Measurements from ENCODE around the gene PRTG. TPM values are rescaled to one million over a fixed set of nuclear protein-coding genes. Genes with fewer than 3 reads are reported as not detected.
"Not testable (repeated sequence)": the region's sequence is repeated elsewhere in the genome, so short reads cannot be mapped to it uniquely, and the experiment has no call there.

The PRTG gene
- total RNA-seq, 2 experiments from 2014 or later, result not detected

- ChIA-PET CTCF (no interaction called here), POLR2A (no interaction called here)
- Mint-ChIP-seq H3K36me3 (ENCODE audit: low read depth) (no peaks in the 10 kb centered on the region), H3K9me3 (no peaks in the 10 kb centered on the region), H3K27ac (no peak overlapping the region), H3K4me3 (no peak overlapping the region), H3K4me1 (peaks cover 2% of the 10 kb centered on the region), H3K27me3 (peaks cover 7% of the 10 kb centered on the region)
- no peak for DNase-seq
These were observed 33.5 kb downstream of the PRTG start for GRCh38 chr15:55709458-55709857.

- H3K27me3 Mint-ChIP-seq, result peaks cover 4% of the 10 kb centered on the region
- DNase-seq, result no peak
These were observed 34.2 kb downstream of the PRTG start for GRCh38 chr15:55708720-55709119.

GRCh38 chr15:55707951-55708350 lies 35.0 kb downstream of the PRTG start:
- peaks cover 12% of the 10 kb centered on the region for H3K4me1 Mint-ChIP-seq
- no peaks in the 10 kb centered on the region for H3K9me3 Mint-ChIP-seq
- no peak overlapping the region for H3K4me3 Mint-ChIP-seq
- ChIA-PET POLR2A (no interaction called here), CTCF (no interaction called here)
- DNase-seq, result no peak
- H3K36me3 Mint-ChIP-seq (ENCODE audit: low read depth), result no peaks in the 10 kb centered on the region
- no peak overlapping the region for H3K27ac Mint-ChIP-seq
- peaks cover 7% of the 10 kb centered on the region for H3K27me3 Mint-ChIP-seq

More at GRCh38 chr15:55708720-55709119, 34.2 kb downstream of the PRTG start:
- H3K4me3 Mint-ChIP-seq, result no peak overlapping the region
- ChIA-PET CTCF (no interaction called here), POLR2A (no interaction called here)
- H3K36me3 Mint-ChIP-seq (ENCODE audit: low read depth), result no peaks in the 10 kb centered on the region
- no peaks in the 10 kb centered on the region for H3K9me3 Mint-ChIP-seq
- peaks cover 7% of the 10 kb centered on the region for H3K4me1 Mint-ChIP-seq
- no peak overlapping the region for H3K27ac Mint-ChIP-seq

GRCh38 chr15:55707518-55707917 lies 35.4 kb downstream of the PRTG start:
- no peaks in the 10 kb centered on the region for H3K36me3 Mint-ChIP-seq (ENCODE audit: low read depth)
- ChIA-PET CTCF (no interaction called here), POLR2A (no interaction called here)
- no peak overlapping the region for H3K4me3 Mint-ChIP-seq
- H3K9me3 Mint-ChIP-seq, result no peaks in the 10 kb centered on the region
- H3K27me3 Mint-ChIP-seq, result peaks cover 5% of the 10 kb centered on the region
- H3K4me1 Mint-ChIP-seq, result peaks cover 12% of the 10 kb centered on the region
- no peak for DNase-seq
- no peak overlapping the region for H3K27ac Mint-ChIP-seq

- H3K27me3 Mint-ChIP-seq, result peaks cover 3% of the 10 kb centered on the region
- H3K4me1 Mint-ChIP-seq, result peaks cover 10% of the 10 kb centered on the region
- H3K9me3 Mint-ChIP-seq, result no peaks in the 10 kb centered on the region
- H3K36me3 Mint-ChIP-seq (ENCODE audit: low read depth), result no peaks in the 10 kb centered on the region
- CTCF ChIA-PET, result no interaction called here
- no peak overlapping the region for H3K4me3 Mint-ChIP-seq
- POLR2A ChIA-PET, result no interaction called here
- no peak for DNase-seq
- H3K27ac Mint-ChIP-seq, result no peak overlapping the region
These were observed 39.1 kb downstream of the PRTG start for GRCh38 chr15:55703873-55704301.

GRCh38 chr15:55700876-55701275 lies 42.1 kb downstream of the PRTG start:
- Mint-ChIP-seq H3K27me3 (peaks cover 6% of the 10 kb centered on the region), H3K27ac (no peak overlapping the region), H3K4me3 (no peak overlapping the region), H3K4me1 (peaks cover 10% of the 10 kb centered on the region), H3K9me3 (no peaks in the 10 kb centered on the region), H3K36me3 (ENCODE audit: low read depth) (no peaks in the 10 kb centered on the region)
- POLR2A ChIA-PET, result no interaction called here
- no peak for DNase-seq
- CTCF ChIA-PET, result no interaction called here

- Mint-ChIP-seq H3K9me3 (no peaks in the 10 kb centered on the region), H3K36me3 (ENCODE audit: low read depth) (no peaks in the 10 kb centered on the region), H3K27ac (no peak overlapping the region), H3K27me3 (peaks cover 6% of the 10 kb centered on the region), H3K4me3 (no peak overlapping the region), H3K4me1 (peaks cover 5% of the 10 kb centered on the region)
- POLR2A ChIA-PET, result no interaction called here
- no peak for DNase-seq
- CTCF ChIA-PET, result no interaction called here
These were observed 44.3 kb downstream of the PRTG start for GRCh38 chr15:55698653-55699052.

- ChIA-PET CTCF (no interaction called here), POLR2A (no interaction called here)
- DNase-seq, result no peak
- no peaks in the 10 kb centered on the region for H3K9me3 Mint-ChIP-seq
- peaks cover 6% of the 10 kb centered on the region for H3K27me3 Mint-ChIP-seq
- no peak overlapping the region for H3K27ac Mint-ChIP-seq
- H3K4me3 Mint-ChIP-seq, result no peak overlapping the region
- H3K36me3 Mint-ChIP-seq (ENCODE audit: low read depth), result no peaks in the 10 kb centered on the region
- H3K4me1 Mint-ChIP-seq, result no peaks in the 10 kb centered on the region
These were observed 46.7 kb downstream of the PRTG start for GRCh38 chr15:55696221-55696620.

- Mint-ChIP-seq H3K27me3 (peaks cover 6% of the 10 kb centered on the region), H3K27ac (no peak overlapping the region), H3K9me3 (no peaks in the 10 kb centered on the region), H3K4me3 (no peak overlapping the region), H3K4me1 (no peaks in the 10 kb centered on the region), H3K36me3 (ENCODE audit: low read depth) (no peaks in the 10 kb centered on the region)
- ChIA-PET CTCF (no interaction called here), POLR2A (no interaction called here)
- no peak for DNase-seq
These were observed 47.5 kb downstream of the PRTG start for GRCh38 chr15:55695432-55695831.

GRCh38 chr15:55694652-55695150 lies 48.3 kb downstream of the PRTG start:
- Mint-ChIP-seq H3K27me3 (peaks cover 6% of the 10 kb centered on the region), H3K9me3 (no peaks in the 10 kb centered on the region), H3K4me3 (no peak overlapping the region), H3K4me1 (no peaks in the 10 kb centered on the region), H3K36me3 (ENCODE audit: low read depth) (no peaks in the 10 kb centered on the region), H3K27ac (no peak overlapping the region)
- no peak for DNase-seq
- CTCF ChIA-PET, result no interaction called here
- POLR2A ChIA-PET, result no interaction called here

GRCh38 chr15:55693116-55693515 lies 49.8 kb downstream of the PRTG start:
- POLR2A ChIA-PET; DNase-seq; H3K4me1 Mint-ChIP-seq; H3K27ac Mint-ChIP-seq; H3K4me3 Mint-ChIP-seq; H3K9me3 Mint-ChIP-seq; H3K27me3 Mint-ChIP-seq; H3K36me3 Mint-ChIP-seq (ENCODE audit: low read depth): not testable (repeated sequence)
- CTCF ChIA-PET, result interaction anchor here (0.6 kb wide), 1 partner anchor 1610 kb away, joined by 3 read pairs; no protein-coding TSS in a partner anchor

- no peaks in the 10 kb centered on the region for H3K4me1 Mint-ChIP-seq
- no peak overlapping the region for H3K4me3 Mint-ChIP-seq
- ChIA-PET CTCF (no interaction called here), POLR2A (no interaction called here)
- no peaks in the 10 kb centered on the region for H3K9me3 Mint-ChIP-seq
- H3K27me3 Mint-ChIP-seq, result peaks cover 3% of the 10 kb centered on the region
- H3K27ac Mint-ChIP-seq, result no peak overlapping the region
- no peaks in the 10 kb centered on the region for H3K36me3 Mint-ChIP-seq (ENCODE audit: low read depth)
- no peak for DNase-seq
These were observed 55.2 kb downstream of the PRTG start for GRCh38 chr15:55687792-55688191.

- peaks cover 6% of the 10 kb centered on the region for H3K4me1 Mint-ChIP-seq
- CTCF ChIA-PET, result interaction anchor here (0.6 kb wide), 1 partner anchor 87 kb away, joined by 6 read pairs; no protein-coding TSS in a partner anchor
- no peak for DNase-seq
- no peaks in the 10 kb centered on the region for H3K27me3 Mint-ChIP-seq
- H3K9me3 Mint-ChIP-seq, result no peaks in the 10 kb centered on the region
- no peaks in the 10 kb centered on the region for H3K36me3 Mint-ChIP-seq (ENCODE audit: low read depth)
- no peak overlapping the region for H3K4me3 Mint-ChIP-seq
- POLR2A ChIA-PET, result no interaction called here
- no peak overlapping the region for H3K27ac Mint-ChIP-seq
These were observed 57.7 kb downstream of the PRTG start for GRCh38 chr15:55685286-55685685.

GRCh38 chr15:55683376-55683775 lies 59.6 kb downstream of the PRTG start:
- no peaks in the 10 kb centered on the region for H3K9me3 Mint-ChIP-seq
- no peak for DNase-seq
- no peak overlapping the region for H3K4me3 Mint-ChIP-seq
- ChIA-PET CTCF (no interaction called here), POLR2A (no interaction called here)
- no peaks in the 10 kb centered on the region for H3K27me3 Mint-ChIP-seq
- H3K4me1 Mint-ChIP-seq, result peaks cover 6% of the 10 kb centered on the region
- no peak overlapping the region for H3K27ac Mint-ChIP-seq
- H3K36me3 Mint-ChIP-seq (ENCODE audit: low read depth), result no peaks in the 10 kb centered on the region

All from activated CD4-positive, alpha-beta T cell treated with anti-CD3 and anti-CD28 coated beads, Interleukin-2, amount 10 ng/mL, durations not matched to agents 7 days and 5 days (primary cell).